Measurements from ENCODE around the gene SPG21. TPM values are rescaled to one million over a fixed set of nuclear protein-coding genes. Genes with fewer than 3 reads are reported as not detected.

SPG21 gene
- total RNA-seq, 1 donor from 2014 or later = 82.7 TPM

DNA sequence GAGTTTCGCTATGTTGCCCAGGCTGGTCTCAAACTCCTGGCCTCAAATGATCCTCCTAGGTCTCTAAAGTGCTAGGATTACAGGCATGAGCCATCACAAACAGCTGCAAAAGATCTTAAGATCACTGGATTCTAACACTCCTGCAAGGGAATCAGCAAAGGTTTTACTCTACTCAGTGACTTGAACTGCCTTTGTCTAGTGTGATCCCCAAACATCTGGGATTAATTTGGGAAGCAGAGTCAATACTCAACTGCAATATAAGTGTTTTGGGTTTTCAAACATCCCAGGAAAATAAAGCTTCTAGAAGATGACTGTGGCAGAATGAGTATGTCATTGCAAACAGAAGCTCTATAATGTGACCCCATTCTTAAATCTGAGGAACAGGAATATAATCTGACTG is 7.2 kb downstream of the SPG21 start:
- H3K4me1 Mint-ChIP-seq (ENCODE audit: low read depth, unreplicated experiment) = peaks cover 11% of the 10 kb centered on the region
- TF ChIP-seq, protein P1, sequence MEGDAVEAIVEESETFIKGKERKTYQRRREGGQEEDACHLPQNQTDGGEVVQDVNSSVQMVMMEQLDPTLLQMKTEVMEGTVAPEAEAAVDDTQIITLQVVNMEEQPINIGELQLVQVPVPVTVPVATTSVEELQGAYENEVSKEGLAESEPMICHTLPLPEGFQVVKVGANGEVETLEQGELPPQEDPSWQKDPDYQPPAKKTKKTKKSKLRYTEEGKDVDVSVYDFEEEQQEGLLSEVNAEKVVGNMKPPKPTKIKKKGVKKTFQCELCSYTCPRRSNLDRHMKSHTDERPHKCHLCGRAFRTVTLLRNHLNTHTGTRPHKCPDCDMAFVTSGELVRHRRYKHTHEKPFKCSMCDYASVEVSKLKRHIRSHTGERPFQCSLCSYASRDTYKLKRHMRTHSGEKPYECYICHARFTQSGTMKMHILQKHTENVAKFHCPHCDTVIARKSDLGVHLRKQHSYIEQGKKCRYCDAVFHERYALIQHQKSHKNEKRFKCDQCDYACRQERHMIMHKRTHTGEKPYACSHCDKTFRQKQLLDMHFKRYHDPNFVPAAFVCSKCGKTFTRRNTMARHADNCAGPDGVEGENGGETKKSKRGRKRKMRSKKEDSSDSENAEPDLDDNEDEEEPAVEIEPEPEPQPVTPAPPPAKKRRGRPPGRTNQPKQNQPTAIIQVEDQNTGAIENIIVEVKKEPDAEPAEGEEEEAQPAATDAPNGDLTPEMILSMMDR (IDR thresholded peaks at IDR 0.05; ENCODE audit: partially characterized antibody, unreplicated experiment) = no peak
- H3K36me3 Mint-ChIP-seq (ENCODE audit: unreplicated experiment) = no peaks in the 10 kb centered on the region
- no peak overlapping the region for H3K4me3 Mint-ChIP-seq (ENCODE audit: unreplicated experiment)
- H3K9me3 Mint-ChIP-seq (ENCODE audit: unreplicated experiment) = peaks cover 2% of the 10 kb centered on the region
- DNase-seq = no peak
- H3K27me3 Mint-ChIP-seq (ENCODE audit: unreplicated experiment) = peaks cover 2% of the 10 kb centered on the region
- H3K27ac Mint-ChIP-seq (ENCODE audit: unreplicated experiment) = no peak overlapping the region

DNA sequence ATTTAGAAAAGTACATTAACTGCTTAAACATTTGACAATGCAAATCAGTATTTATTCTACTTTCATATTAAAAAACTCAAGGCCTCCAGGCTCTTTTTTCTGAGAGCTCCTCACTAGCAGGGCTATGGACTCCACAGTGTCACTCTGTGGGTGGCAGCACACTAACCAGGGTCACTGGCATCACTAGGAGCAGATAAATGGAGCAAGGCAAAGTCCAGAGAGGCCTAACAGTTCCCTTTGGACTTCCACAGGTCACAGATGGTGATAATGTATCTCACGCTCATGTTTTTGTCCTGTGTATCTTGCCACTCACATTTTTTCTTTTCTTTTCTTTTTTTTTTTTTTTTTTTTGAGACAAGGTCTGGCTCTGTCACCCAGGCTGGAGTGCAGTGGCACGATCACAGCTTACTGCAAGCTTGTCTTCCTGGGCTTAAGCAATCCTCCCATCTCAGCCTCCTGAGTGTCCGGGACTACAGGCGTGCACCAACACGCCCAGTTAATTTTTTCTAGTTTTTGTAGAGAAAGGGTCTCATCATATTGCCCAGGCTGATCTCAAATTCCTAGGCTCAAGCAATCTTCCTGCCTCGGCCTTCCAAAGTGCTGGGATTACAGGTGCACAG is 7.8 kb downstream of the SPG21 start:
- no peaks in the 10 kb centered on the region for H3K36me3 Mint-ChIP-seq (ENCODE audit: unreplicated experiment)
- H3K27me3 Mint-ChIP-seq (ENCODE audit: unreplicated experiment) = peaks cover 2% of the 10 kb centered on the region
- H3K27ac Mint-ChIP-seq (ENCODE audit: unreplicated experiment) = no peak overlapping the region
- TF ChIP-seq, protein P1 (IDR thresholded peaks at IDR 0.05; ENCODE audit: partially characterized antibody, unreplicated experiment) = no peak
- H3K4me3 Mint-ChIP-seq (ENCODE audit: unreplicated experiment) = no peak overlapping the region
- DNase-seq = no peak
- peaks cover 11% of the 10 kb centered on the region for H3K4me1 Mint-ChIP-seq (ENCODE audit: low read depth, unreplicated experiment)
- H3K9me3 Mint-ChIP-seq (ENCODE audit: unreplicated experiment) = peaks cover 2% of the 10 kb centered on the region

- no peaks in the 10 kb centered on the region for H3K27me3 Mint-ChIP-seq (ENCODE audit: unreplicated experiment)
- TF ChIP-seq, protein P1 (IDR thresholded peaks at IDR 0.05; ENCODE audit: partially characterized antibody, unreplicated experiment) = no peak
- no peak overlapping the region for H3K27ac Mint-ChIP-seq (ENCODE audit: unreplicated experiment)
- no peak overlapping the region for H3K4me3 Mint-ChIP-seq (ENCODE audit: unreplicated experiment)
- peaks cover 2% of the 10 kb centered on the region for H3K9me3 Mint-ChIP-seq (ENCODE audit: unreplicated experiment)
- no peak for DNase-seq
- peaks cover 8% of the 10 kb centered on the region for H3K4me1 Mint-ChIP-seq (ENCODE audit: low read depth, unreplicated experiment)
- H3K36me3 Mint-ChIP-seq (ENCODE audit: unreplicated experiment) = no peaks in the 10 kb centered on the region
Observed at GRCh38 chr15:64979252-64979710, 10.4 kb downstream of the SPG21 start.

GRCh38 chr15:64975390-64975789 is 14.3 kb downstream of the SPG21 start:
- DNase-seq = no peak
- Mint-ChIP-seq H3K36me3 (ENCODE audit: unreplicated experiment) (peaks cover 4% of the 10 kb centered on the region), H3K27ac (ENCODE audit: unreplicated experiment) (no peak overlapping the region), H3K27me3 (ENCODE audit: unreplicated experiment) (no peaks in the 10 kb centered on the region), H3K4me3 (ENCODE audit: unreplicated experiment) (no peak overlapping the region), H3K4me1 (ENCODE audit: low read depth, unreplicated experiment) (peaks cover 6% of the 10 kb centered on the region), H3K9me3 (ENCODE audit: unreplicated experiment) (no peaks in the 10 kb centered on the region)
- TF ChIP-seq, protein P1 (IDR thresholded peaks at IDR 0.05; ENCODE audit: partially characterized antibody, unreplicated experiment) = no peak

DNA sequence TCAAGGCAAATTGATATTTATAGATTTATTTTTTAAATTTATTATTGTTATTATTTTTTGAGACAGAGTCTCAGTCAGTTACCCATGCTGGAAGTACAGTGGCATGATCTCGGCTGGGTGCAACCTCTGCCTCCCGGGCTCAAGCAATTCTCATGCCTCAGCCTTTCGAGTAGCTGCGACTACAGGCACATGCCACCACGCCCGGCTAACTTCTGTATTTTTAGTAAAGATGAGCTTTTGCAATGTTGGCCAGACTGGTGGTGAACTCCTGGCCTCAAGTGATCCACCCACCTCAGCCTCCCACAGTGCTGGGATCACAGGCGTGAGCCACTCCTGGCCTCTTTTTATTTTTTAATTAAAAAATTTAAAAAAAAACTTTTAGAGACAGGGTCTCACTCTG is 19.0 kb downstream of the SPG21 start:
- Mint-ChIP-seq H3K9me3 (ENCODE audit: unreplicated experiment) (no peaks in the 10 kb centered on the region), H3K4me1 (ENCODE audit: low read depth, unreplicated experiment) (no peaks in the 10 kb centered on the region), H3K27ac (ENCODE audit: unreplicated experiment) (no peak overlapping the region), H3K36me3 (ENCODE audit: unreplicated experiment) (peaks cover 4% of the 10 kb centered on the region), H3K4me3 (ENCODE audit: unreplicated experiment) (no peak overlapping the region), H3K27me3 (ENCODE audit: unreplicated experiment) (no peaks in the 10 kb centered on the region)
- no peak for DNase-seq
- TF ChIP-seq, protein P1 (IDR thresholded peaks at IDR 0.05; ENCODE audit: partially characterized antibody, unreplicated experiment) = no peak

Data from glutamatergic neuron (in vitro differentiated cells).